NT2/D1 (cell line): ENCODE data around the gene PLSCR3.

Experiments
- SUZ12 ChIP-seq: IDR thresholded peaks from 2 replicates; pipeline ENCODE4 v1.6.1; 2011; ENCODE audit not compliant: insufficient read length, insufficient read depth; ENCODE audit errors: extremely low read depth
- YY1 ChIP-seq: IDR thresholded peaks from 2 replicates; pipeline ENCODE4 v1.6.1; 2011; ENCODE audit not compliant: insufficient read length, insufficient read depth

DNA sequence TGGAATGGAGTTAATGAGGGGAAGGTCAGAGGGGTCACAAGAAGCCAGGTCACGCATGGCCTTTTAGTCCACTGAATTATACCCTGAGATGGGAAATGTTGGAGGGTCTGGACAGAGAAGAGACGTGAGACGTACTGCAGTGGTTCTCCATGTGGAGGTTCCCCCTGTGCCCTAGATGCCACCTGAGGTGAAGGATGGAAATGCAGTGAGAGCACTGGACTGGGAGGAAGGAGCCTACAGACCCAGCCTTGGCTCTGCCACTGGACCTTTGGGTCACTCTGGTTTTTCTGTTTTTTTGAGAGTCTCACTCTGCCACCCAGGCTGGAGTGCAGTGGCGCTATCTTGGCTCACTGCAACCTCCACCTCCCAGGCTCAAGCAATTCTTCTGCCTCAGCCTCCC is 1.8 kb upstream of the PLSCR3 start:
- TF ChIP-seq SUZ12: no peak
- no peak for TF ChIP-seq YY1
